ENCODE measurements around the gene TGFBR3L. TPM values are rescaled to one million over a fixed set of nuclear protein-coding genes. Genes with fewer than 3 reads are reported as not detected.
A peak's percentile ranks its signal among the peaks of the same experiment; 100 is the strongest.

The TGFBR3L gene
- total and polyA plus RNA-seq, 10 of the 15 experiments (the other 5 are each of a cell fraction or from before 2014, with no cell fraction given), result 0.20 to 0.23 TPM; not detected in 8

GRCh38 chr19:7919610-7920518 lies 5.2 kb downstream of the TGFBR3L start, which contains the start of gene SNAPC2:
SNAPC2 (plus strand) TSS chr19:7920338; CDS start chr19:7920367, 29 bp downstream.
- H3K27ac ChIP-seq (ENCODE audit: control insufficient read depth, insufficient read depth), result peak within 1 kb of the TSS; percentile 44
- peak; percentile 86 for ATAC-seq
- no TSS peak for BruUV-seq (replicated peaks)
- POLR2A ChIA-PET, result interaction anchor here (0.7 to 2.9 kb wide), 6 partner anchors 16 to 820 kb away, joined by 4 to 27 read pairs (median 5); partner anchors contain the start of genes MAP2K7 and TIMM44
- no peaks in the 10 kb centered on the region; a peak in 1 of 4 replicates for H3K36me3 ChIP-seq (ENCODE audit: control insufficient read depth in 2 of 2, insufficient read depth in 2 of 2, low read length in 1 of 2)
- H3K9me3 ChIP-seq (replicated peaks; ENCODE audit: control insufficient read depth, insufficient read depth, low read length), result no peaks in the 10 kb centered on the region; the same call in 2 of the 3 replicates
- SMC1A ChIA-PET (ENCODE audit: uncharacterized antibody, unreplicated experiment), result interaction anchor here (1.6 to 2.5 kb wide), 2 partner anchors 16 to 24 kb away, joined by 7 to 13 read pairs; partner anchors contain the start of genes MAP2K7 and TIMM44
- peak within 1 kb of the TSS; percentile 69 for H3K9ac ChIP-seq (ENCODE audit: control insufficient read depth, insufficient read depth, low read length)
- peak; percentile 78 for FAIRE-seq
- RAD21 ChIA-PET (ENCODE audit: unreplicated experiment), result interaction anchor here (0.6 to 2.5 kb wide), 16 partner anchors 8 to 817 kb away, joined by 3 to 17 read pairs (median 4); partner anchors contain the start of genes MAP2K7, TIMM44 and TRAPPC5
- in situ Hi-C loops (cut with MboI) (no loop called here), intact Hi-C loops (cut with micrococcal nuclease; ENCODE audit: unreplicated experiment) (no loop called here)
- no peaks in the 10 kb centered on the region for H4K20me1 ChIP-seq (ENCODE audit: control insufficient read depth, insufficient read depth)
- H3K4me2 ChIP-seq (ENCODE audit: control insufficient read depth, insufficient read depth), result peak within 1 kb of the TSS; percentile 96
- peak within 1 kb of the TSS; percentile 82 for H3K4me3 ChIP-seq
- peaks cover 8 to 21% of the 10 kb centered on the region in 2 experiments for H3K27me3 ChIP-seq (replicated peaks in 1 of 2; ENCODE audit: control insufficient read depth in 2 of 2, insufficient read depth in 2 of 2, low read length in 1 of 2)
- WGBS (ENCODE audit: insufficient coverage, insufficient replicate concordance, low lambda C conversion rate, missing lambda C conversion rate), result 6% methylated on average over 62 of the region's 62 CpGs
- peak; percentile 70 for DNase-seq (ENCODE audit: low read depth, low spot score)
- H2AFZ ChIP-seq (ENCODE audit: control insufficient read depth, low read depth, low read length), result peak within 1 kb of the TSS; percentile 97
- peaks cover 11% of the 10 kb centered on the region for H3K4me1 ChIP-seq (ENCODE audit: control insufficient read depth, insufficient read depth, low read length)
- H3K79me2 ChIP-seq (ENCODE audit: control insufficient read depth, insufficient read depth, low read length), result no peaks in the 10 kb centered on the region
- CTCF ChIA-PET, result interaction anchor here (0.5 to 3.9 kb wide), 12 partner anchors 11 to 351 kb away, joined by 3 to 32 read pairs (median 4); partner anchors contain the start of genes MAP2K7, TIMM44 and TRAPPC5
- TF ChIP-seq NKRF (conservative IDR thresholded peaks at IDR 0.05), result peak; percentile 88
- no peak for TF ChIP-seq CEBPB (IDR thresholded peaks at IDR 0.05; ENCODE audit: borderline replicate concordance in 1 of 2, low read depth in 2 of 2, low read length in 2 of 2)
- no peak for TF ChIP-seq BCL3 (IDR thresholded peaks at IDR 0.05; ENCODE audit: borderline replicate concordance, insufficient read depth, low read depth, low read length, poor library complexity, severe bottlenecking)
- peak; percentile 45 for TF ChIP-seq NR2C1 (IDR thresholded peaks at IDR 0.05)
- no peak for TF ChIP-seq NFYB (IDR thresholded peaks at IDR 0.05; ENCODE audit: insufficient read depth, low read depth, low read length)
- TF ChIP-seq JUNB (IDR thresholded peaks at IDR 0.05), result no peak
- TF ChIP-seq RELB (IDR thresholded peaks at IDR 0.05; ENCODE audit: low read depth), result peak; percentile 20; the same call in 1 of the 2 replicates
- 0 out of 2 replicates have a peak, but pooled peaks have one; percentile 54 for TF ChIP-seq SIN3A (IDR thresholded peaks at IDR 0.05; ENCODE audit: low read depth, low read length)
- no peak for TF ChIP-seq RBBP5 (conservative IDR thresholded peaks at IDR 0.05)
- TF ChIP-seq, protein P1, sequence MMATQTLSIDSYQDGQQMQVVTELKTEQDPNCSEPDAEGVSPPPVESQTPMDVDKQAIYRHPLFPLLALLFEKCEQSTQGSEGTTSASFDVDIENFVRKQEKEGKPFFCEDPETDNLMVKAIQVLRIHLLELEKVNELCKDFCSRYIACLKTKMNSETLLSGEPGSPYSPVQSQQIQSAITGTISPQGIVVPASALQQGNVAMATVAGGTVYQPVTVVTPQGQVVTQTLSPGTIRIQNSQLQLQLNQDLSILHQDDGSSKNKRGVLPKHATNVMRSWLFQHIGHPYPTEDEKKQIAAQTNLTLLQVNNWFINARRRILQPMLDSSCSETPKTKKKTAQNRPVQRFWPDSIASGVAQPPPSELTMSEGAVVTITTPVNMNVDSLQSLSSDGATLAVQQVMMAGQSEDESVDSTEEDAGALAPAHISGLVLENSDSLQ (IDR thresholded peaks at IDR 0.05), result peak; percentile 83
- TF ChIP-seq, protein P2, sequence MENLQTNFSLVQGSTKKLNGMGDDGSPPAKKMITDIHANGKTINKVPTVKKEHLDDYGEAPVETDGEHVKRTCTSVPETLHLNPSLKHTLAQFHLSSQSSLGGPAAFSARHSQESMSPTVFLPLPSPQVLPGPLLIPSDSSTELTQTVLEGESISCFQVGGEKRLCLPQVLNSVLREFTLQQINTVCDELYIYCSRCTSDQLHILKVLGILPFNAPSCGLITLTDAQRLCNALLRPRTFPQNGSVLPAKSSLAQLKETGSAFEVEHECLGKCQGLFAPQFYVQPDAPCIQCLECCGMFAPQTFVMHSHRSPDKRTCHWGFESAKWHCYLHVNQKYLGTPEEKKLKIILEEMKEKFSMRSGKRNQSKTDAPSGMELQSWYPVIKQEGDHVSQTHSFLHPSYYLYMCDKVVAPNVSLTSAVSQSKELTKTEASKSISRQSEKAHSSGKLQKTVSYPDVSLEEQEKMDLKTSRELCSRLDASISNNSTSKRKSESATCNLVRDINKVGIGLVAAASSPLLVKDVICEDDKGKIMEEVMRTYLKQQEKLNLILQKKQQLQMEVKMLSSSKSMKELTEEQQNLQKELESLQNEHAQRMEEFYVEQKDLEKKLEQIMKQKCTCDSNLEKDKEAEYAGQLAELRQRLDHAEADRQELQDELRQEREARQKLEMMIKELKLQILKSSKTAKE (IDR thresholded peaks at IDR 0.05; ENCODE audit: low read depth, poor library complexity, severe bottlenecking), result no peak
- TF ChIP-seq FOS (IDR thresholded peaks at IDR 0.05; ENCODE audit: borderline replicate concordance, extremely low read depth, insufficient read length), result no peak

Measured in GM12878 (cell line).